Upper lobe of right lung (tissue), 1 donor: Measurements from ENCODE around the gene IDH3G. TPM values are rescaled to one million over a fixed set of nuclear protein-coding genes. Genes with fewer than 3 reads are reported as not detected.

ENCODE experiments used
- ATAC-seq: fragments of 200-7000 bp; cut with Tn5 transposase; one replicate; pipeline ENCODE4 v1.9.1; 2020; ENCODE audit warnings: mild to moderate bottlenecking, moderate library complexity
- DNase-seq: peaks from one replicate; pipeline ENCODE4 v3.0.0-alpha.2; 2020
- H3K27ac ChIP-seq: fragments of 200-600 bp; one replicate; pipeline ENCODE4 v1.8.0; 2022
- H3K27me3 ChIP-seq: fragments of 200-600 bp; one replicate; pipeline ENCODE4 v1.8.0; 2022; ENCODE audit warnings: mild to moderate bottlenecking
- H3K36me3 ChIP-seq: fragments of 200-600 bp; one replicate; pipeline ENCODE4 v1.8.0; 2022
- H3K4me1 ChIP-seq: fragments of 200-600 bp; one replicate; pipeline ENCODE4 v1.8.0; 2022
- H3K4me3 ChIP-seq: fragments of 200-600 bp; one replicate; pipeline ENCODE4 v1.8.0; 2022; ENCODE audit warnings: mild to moderate bottlenecking
- H3K9me3 ChIP-seq: fragments of 200-600 bp; one replicate; pipeline ENCODE4 v1.8.0; 2022
- CTCF ChIP-seq: fragments of 200-600 bp; IDR thresholded peaks from one replicate; pipeline ENCODE4 v1.8.0; 2022; ENCODE audit warnings: antibody characterized with exemption
- intact Hi-C: fragments of 100-400 bp; cut with DNase I; formaldehyde crosslinking; loops from one replicate; pipeline ENCODE4 v1.11.0; 2022
- total RNA-seq: library from RNA; stranded (reverse); fragmentation: NEBNext Ultra II Directional; extraction: Animal tissue kit (Norgen Biotek cat#: 25700); gene quantifications from one replicate; pipeline ENCODE4 v1.2.1, GENCODE V29; 2021
- donor health status: DM: no; HTN: yes; CAD: no; lungs with severe emphysema.

Gene IDH3G
- total RNA-seq, 1 donor from 2014 or later: 42.7 TPM

- Histone ChIP-seq H3K4me3 (no peak overlapping the region), H3K36me3 (no peaks in the 10 kb centered on the region), H3K27me3 (no peaks in the 10 kb centered on the region), H3K9me3 (no peaks in the 10 kb centered on the region), H3K27ac (no peak overlapping the region), H3K4me1 (no peaks in the 10 kb centered on the region)
- no peak for TF ChIP-seq CTCF
- no peak for ATAC-seq
- DNase-seq: no peak
- intact Hi-C loops: no loop called here
Measured at GRCh38 chrX:153803211-153804099, 9.3 kb upstream of the IDH3G start.

DNA sequence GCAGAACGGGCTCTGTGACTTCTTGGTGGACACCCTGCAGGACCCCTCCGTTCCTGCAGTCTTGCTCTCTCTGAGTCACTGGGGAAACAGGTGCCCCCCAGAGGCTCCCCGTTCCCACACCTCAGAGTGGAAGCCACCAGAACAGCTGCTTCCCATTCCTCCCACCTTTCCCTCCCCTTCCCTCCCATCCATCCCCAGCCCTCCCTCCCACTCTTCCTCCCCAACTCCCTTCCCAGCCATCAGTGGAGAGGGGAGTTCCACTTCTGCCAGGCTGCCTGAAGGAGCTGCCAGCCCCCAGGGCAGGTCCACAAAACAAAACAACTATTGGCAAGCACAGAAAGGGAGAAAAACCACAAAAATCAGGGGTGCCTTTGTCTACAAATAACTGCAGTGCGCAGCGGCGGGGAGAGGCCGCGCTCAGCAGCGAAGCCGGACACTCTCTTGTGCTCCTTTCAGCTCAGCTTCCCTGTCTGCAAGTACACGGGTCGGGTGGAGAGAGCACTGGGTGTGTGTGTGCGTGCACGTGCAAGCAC, 8.4 kb upstream of the IDH3G start:
- H3K4me3 ChIP-seq: no peak overlapping the region
- H3K4me1 ChIP-seq: no peaks in the 10 kb centered on the region
- H3K27ac ChIP-seq: no peak overlapping the region
- intact Hi-C loops: no loop called here
- H3K36me3 ChIP-seq: no peaks in the 10 kb centered on the region
- ATAC-seq (no peak), DNase-seq (no peak)
- no peaks in the 10 kb centered on the region for H3K27me3 ChIP-seq
- H3K9me3 ChIP-seq: no peaks in the 10 kb centered on the region
- no peak for TF ChIP-seq CTCF

- intact Hi-C loops: no loop called here
- Histone ChIP-seq H3K36me3 (no peaks in the 10 kb centered on the region), H3K27ac (no peak overlapping the region), H3K4me1 (no peaks in the 10 kb centered on the region), H3K4me3 (no peak overlapping the region), H3K27me3 (no peaks in the 10 kb centered on the region), H3K9me3 (no peaks in the 10 kb centered on the region)
- no peak for DNase-seq
- no peak for ATAC-seq
- TF ChIP-seq CTCF: no peak
Measured at GRCh38 chrX:153801669-153802068, 7.5 kb upstream of the IDH3G start.

DNA sequence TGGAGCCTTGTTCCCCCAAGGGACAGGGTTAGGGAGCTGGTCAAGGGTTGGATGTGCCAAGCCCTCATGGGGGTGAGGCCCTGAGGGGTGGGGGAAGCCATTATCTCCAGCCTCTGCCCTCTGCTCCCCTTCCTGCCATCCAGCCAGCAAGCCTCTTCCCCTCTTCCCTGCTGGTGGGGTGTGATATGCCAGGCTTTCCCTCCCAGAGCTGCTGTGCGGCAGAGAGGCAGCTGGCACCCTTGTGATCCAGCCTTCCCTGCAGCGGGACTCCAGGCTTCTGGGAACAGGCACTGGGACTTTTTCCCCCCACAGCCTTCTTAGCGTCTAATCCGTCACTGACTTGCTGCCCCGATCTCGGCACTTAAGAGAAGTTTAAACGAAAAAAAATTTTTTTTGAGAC, 6.6 kb upstream of the IDH3G start:
- H3K4me3 ChIP-seq: no peak overlapping the region
- no peak for TF ChIP-seq CTCF
- intact Hi-C loops: no loop called here
- DNase-seq: no peak
- no peak for ATAC-seq
- H3K27ac ChIP-seq: no peak overlapping the region
- no peaks in the 10 kb centered on the region for H3K9me3 ChIP-seq
- H3K27me3 ChIP-seq: no peaks in the 10 kb centered on the region
- H3K36me3 ChIP-seq: no peaks in the 10 kb centered on the region
- H3K4me1 ChIP-seq: peaks cover 5% of the 10 kb centered on the region

- Histone ChIP-seq H3K36me3 (no peaks in the 10 kb centered on the region), H3K27me3 (no peaks in the 10 kb centered on the region), H3K9me3 (no peaks in the 10 kb centered on the region), H3K4me3 (no peak overlapping the region), H3K27ac (no peak overlapping the region), H3K4me1 (peaks cover 9% of the 10 kb centered on the region)
- no peak for DNase-seq
- TF ChIP-seq CTCF: no peak
- intact Hi-C loops: no loop called here
- ATAC-seq: no peak
Measured at GRCh38 chrX:153800177-153800722, 6.1 kb upstream of the IDH3G start.
